Activated CD8-positive, alpha-beta memory T cell treated with anti-CD3 and anti-CD28 coated beads, Interleukin-2, amount 50 U/mL, for 1 hour (primary cell): ENCODE measurements around the gene COPS4.
A peak's percentile ranks its signal among the peaks of the same experiment; 100 is the strongest.
"Not testable (repeated sequence)": the region's sequence is repeated elsewhere in the genome, so short reads cannot be mapped to it uniquely, and the experiment has no call there.

Experiments
- DNase-seq: peaks from one replicate; pipeline ENCODE4 v3.0.0-alpha.2; 2020; ENCODE audit errors: extremely low read depth

The COPS4 gene

DNA sequence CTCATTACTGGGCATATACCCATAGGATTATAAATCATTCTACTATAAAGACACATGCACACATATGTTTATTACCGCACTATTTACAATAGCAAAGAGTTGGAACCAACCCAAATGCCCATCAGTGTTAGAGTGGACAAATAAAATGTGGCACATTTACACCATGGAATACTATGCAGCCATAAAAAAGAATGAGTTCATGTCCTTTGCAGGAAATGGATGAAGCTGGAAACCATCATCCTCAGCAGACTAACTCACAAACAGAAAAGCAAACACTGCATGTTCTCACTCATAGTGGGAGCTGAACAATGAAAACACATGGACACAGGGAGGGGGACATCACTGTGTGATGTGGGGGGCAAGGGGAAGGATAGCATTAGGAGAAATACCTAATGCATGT, 11.4 kb upstream of the COPS4 start:
- DNase-seq, result not testable (repeated sequence)

- no peak for DNase-seq
Measured at GRCh38 chr4:83024233-83024632, 10.8 kb upstream of the COPS4 start.

DNA sequence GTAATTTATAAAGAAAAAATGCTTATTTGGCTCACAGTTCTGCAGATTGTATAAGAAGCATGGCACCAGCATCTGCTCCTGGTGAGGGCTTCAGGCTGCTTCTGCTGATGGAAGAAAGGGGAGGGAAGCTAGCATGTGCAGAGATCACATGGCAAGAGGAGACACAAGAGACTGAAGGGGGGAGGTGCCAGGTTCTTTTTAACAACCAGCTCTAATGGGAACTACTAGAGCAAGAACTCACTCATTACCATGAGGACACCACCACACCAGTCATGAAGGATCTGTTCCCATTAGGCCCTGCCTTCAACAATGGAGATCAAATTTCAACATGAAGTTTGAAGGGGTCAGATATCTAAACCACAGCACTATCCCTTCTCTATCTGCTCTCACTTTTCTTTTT, 9.4 kb upstream of the COPS4 start:
- DNase-seq, result no peak

- DNase-seq, result no peak
Measured at GRCh38 chr4:83028976-83029375, 6.0 kb upstream of the COPS4 start.

DNA sequence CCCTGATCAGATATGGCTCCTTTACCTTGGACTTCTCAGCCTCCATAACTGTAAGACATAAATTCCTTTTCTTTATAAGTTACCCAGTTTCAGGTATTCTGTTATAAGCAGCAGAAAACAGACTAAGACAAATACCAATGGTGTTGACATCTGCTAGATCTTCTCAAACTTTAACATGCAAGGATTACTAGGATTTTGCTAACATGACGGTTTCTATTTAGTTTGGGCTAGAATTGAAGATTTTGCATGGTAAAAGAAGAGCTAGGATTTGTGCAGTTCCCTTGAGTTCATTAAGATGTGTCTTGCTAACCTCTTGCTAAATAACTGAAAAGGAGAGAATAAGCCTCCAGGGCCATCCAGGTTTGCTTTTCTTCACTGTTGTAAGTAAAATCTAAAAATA, 5.3 kb upstream of the COPS4 start:
- no peak for DNase-seq

GRCh38 chr4:83036991-83037665, 2.1 kb downstream of the COPS4 start:
- no peak for DNase-seq

DNA sequence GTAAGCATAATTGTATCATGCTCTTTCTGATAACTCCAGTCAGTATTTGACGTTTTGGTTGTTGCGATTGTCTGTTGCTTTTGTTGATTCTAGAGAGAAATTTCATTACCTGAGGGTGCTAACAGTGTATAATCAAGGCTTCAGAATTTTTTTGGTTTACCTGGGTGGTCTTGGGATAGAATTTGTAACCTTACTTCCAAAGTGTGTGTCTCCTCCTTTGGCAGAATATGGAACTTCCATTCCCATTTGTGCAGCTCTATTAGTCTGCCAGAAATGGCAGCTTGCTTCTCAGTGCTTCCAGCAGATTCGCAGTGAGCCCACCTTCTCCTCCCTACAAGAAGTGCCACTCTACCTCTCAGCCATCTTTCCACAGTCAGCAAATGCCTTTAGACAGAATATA, 5.3 kb downstream of the COPS4 start:
- DNase-seq, result no peak

- DNase-seq, result not testable (repeated sequence)
Measured at GRCh38 chr4:83043157-83043556, 8.2 kb downstream of the COPS4 start.

DNA sequence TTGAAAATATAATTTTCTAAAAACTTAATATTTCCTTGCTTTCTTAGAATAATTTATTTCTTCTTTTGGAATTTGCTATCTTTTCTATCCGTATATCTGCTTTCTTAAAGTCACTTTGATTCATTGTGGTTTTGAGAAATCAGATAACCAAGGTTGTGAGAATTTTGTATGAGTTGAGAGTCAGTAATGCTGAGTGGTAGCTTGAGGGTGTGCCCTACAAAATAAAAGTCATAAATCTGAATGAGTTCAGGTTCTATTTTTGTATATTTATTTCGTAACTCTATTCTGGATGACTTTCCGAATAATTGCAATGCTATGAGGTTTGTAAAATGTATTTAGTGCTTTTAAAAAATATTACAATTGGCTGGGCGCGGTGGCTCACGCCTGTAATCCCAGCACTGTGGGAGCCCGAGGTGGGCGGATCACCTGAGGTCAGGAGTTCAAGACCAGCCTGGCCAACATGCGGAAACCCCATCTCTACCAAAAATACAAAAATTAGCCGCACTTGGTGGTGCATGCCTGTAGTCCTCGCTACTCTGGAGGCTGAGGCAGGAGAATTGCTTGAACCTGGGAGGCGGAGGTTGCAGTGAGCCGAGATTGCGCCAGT, 8.9 kb downstream of the COPS4 start:
- DNase-seq, result no peak

- no peak for DNase-seq
Measured at GRCh38 chr4:83046693-83047473, 11.9 kb downstream of the COPS4 start.

DNA sequence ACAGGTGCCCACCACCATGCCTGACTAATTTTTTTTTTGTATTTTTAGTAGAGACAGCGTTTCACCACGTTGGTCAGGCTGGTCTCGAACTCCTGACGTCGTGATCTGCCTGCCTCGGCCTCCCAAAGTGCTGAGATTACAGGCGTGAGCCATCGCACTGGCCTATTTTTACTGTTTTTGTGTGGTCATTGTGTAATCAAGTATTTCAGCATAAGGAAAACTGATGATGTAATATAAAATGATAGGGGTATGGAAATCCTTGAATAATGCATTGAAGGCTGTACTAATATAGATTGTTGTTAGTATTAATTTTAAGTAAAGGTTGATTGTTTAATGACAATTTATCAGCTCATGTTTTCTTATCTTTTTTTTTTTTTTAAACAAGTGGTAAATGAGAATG, 13.8 kb downstream of the COPS4 start:
- not testable (repeated sequence) for DNase-seq

DNA sequence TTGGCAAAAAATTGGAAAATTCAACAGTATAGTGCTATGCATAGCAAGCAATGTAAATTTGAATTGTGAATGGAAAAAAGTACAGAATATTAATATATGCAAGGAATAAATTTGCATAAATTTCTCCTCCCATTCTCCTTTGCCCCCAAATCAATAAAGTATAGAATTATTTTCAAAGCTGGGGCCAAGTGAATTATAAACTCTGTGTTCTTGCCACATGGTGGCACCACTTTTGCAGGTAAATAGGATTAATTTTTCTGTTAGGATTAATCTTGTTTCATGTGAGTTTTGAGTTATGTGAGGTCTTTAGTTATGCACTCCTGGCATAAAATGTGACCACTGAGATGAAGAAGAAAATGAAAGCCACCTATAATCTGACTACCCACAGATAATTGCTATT, 19.9 kb downstream of the COPS4 start:
- no peak for DNase-seq

DNA sequence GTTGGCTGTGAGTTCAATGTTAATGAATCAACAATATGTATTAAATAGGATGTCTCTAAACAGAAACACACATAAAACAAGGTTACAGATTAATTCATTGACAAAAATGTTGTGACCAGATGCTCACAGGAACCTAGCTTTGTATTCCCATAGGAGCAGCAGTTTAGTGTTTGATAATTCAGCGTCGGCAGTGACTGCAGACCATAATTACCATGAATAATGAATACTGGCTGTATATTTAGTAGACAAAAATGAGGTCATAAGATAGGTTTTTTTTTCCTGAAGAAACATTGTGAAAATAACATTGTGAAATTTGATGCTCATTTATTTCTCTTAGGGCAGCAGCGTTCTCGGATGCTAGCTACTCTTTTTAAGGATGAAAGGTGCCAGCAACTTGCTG, 27.8 kb downstream of the COPS4 start:
- no peak for DNase-seq

DNA sequence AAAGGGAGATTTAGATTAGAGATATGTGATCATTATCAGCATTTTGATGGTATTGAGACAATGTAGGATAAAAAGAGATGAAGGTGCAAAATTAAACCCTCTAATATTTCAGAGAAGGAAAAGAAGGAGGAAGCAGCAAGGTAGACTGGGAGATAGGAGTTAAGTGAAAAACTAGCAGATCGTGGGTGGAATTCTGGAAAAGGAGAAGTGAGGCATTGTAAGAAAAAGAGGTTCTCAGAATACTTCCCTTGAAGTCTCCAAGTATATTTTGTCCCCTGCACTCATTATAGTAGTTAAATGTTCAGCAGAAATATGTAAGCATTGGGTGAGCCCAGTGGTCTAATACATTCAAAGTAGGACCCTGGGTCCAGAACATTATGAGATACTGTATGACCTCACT, 30.3 kb downstream of the COPS4 start:
- no peak for DNase-seq

DNA sequence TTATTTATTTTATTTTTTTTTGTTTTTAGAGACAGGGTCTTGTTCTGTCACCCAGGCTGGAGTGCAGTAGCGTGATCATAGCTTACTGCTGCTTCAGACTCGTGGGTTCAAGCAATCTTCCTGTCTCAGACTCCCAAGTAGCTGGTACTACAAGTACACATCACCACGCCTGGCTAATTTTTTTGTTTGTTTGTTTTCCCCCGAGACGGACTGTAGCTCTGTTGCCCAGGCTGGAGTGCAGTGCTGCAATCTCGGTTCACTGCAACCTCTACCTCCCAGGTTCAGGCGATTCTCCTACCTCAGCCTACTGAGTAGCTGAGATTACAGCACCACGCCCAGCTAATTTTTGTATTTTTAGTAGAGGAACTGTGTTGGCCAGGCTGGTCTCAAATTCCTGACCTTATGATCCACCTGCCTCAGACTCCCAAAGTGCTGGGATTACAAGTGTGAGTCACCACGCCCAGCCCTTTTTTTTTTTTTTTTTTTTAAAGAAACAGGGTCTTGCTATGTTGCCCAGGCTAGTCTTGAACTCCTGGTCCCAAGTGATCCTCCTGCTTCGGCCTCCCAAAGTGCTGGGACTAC, 32.2 kb downstream of the COPS4 start:
- DNase-seq, result no peak

DNA sequence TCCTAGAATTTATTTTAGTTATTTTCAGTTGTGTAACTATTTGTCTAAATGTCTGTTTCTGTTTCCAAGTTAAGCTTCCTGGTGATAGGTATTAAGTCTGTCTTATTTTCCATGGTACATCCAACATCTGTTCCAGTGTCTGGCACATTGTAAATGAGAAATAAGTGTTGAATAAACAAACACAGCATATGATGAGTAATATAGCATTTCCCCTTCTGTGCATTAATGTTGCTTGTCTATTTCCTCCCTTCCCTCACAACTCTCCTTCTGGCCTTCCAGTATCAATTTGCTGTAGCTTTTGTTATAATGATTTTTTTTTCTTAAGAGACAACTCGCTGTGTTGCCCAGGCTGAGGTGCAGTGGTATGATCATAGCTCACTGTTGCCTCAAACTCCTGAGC, 36.1 kb downstream of the COPS4 start:
- DNase-seq, result no peak

- peak; percentile 57 for DNase-seq
Measured at GRCh38 chr4:83074086-83074704, 39.2 kb downstream of the COPS4 start.

GRCh38 chr4:83074783-83075182, 39.8 kb downstream of the COPS4 start:
- not testable (repeated sequence) for DNase-seq

DNA sequence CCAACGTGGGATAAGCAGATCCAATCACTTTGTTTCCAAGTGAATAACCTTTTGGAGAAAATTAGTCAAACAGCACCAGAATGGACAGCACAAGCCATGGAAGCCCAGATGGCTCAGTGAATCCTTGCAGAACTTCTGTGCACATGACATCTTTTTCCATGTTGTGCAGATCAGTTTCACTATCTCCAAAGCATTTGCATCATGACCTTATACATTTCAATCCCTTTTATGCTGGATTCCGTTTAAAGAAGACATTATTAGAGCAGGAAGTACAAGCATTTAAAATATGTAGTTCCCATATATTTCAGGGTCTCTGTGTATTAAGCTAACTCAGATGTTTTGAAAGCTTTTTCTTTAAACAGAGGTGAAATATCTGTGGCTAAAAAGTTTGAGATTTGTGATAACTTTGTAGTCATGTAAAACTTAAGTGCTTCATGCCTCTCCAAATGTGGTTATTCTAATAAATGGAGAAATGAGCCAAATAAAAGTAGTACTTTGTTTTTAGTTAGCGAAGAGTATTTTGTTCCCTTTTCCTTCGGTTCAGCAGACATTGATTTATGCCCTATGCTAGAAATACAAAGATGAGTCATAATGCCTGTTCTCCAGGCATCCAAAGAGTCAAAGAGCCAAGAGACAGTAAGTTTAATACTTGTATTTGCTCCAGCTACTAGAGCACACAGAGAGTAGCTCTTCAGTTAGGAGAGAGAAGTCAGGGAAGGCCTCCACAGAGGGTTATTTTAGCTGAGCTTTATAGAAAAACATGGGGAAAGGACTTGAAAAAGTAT, 40.5 kb downstream of the COPS4 start:
- no peak for DNase-seq

DNA sequence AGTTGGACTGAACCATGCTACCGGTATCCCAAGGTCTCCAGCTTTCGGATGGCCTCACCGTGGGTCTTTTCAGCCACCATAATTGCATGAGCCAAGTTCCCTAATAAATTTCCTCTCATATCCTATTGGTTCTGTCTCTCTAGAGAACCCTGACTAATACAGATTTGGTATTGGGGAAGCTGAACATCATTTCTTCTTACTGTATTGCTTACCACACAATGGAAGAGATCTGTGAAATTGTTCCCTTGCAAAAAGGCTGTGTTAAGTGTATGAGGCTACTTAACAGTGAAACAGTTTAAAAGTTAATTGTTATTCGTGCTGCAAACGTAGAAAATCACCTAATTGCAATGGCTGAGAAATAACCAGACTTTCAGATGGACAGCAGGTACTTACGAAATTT, 45.6 kb downstream of the COPS4 start:
- no peak for DNase-seq

DNA sequence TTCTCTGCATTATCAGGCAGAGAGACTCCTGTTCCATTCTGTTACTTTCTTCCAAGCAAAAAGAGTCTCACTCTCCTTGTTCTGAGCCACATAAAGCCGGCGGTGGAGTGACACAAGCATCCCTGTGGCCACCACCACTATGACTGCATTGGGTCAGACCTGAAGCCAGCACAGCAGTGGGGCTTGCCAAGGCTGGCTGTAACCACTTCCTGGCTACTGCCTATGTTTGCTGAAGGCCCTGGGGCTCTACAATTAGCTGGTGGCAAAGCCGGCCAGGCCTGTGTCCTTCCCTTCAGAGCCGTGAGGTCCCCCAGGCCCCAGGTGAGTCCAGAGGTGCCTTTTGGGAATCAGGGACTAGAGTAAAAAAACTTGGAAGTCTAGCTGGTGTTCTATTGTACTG, 47.8 kb downstream of the COPS4 start:
- no peak for DNase-seq
